HG02973 (cell line): ENCODE measurements around the gene PRKCA.

Experiments used
- ATAC-seq: cut with Tn5 transposase; IDR thresholded peaks from one replicate; pipeline ENCODE4 v1.9.1; 2021; ENCODE audit warnings: moderate library complexity; ENCODE audit not compliant: unreplicated experiment

Gene PRKCA

GRCh38 chr17:66809408-66809807 lies 507.0 kb downstream of the PRKCA start:
- no peak for ATAC-seq

GRCh38 chr17:66810951-66811682 lies 508.7 kb downstream of the PRKCA start:
- ATAC-seq, result no peak

GRCh38 chr17:66811683-66812054 lies 509.3 kb downstream of the PRKCA start:
- ATAC-seq, result no peak

GRCh38 chr17:66812571-66812970 lies 510.2 kb downstream of the PRKCA start:
- no peak for ATAC-seq

- no peak for ATAC-seq
These were observed 510.9 kb downstream of the PRKCA start for GRCh38 chr17:66813296-66813695.

- no peak for ATAC-seq
These were observed 511.6 kb downstream of the PRKCA start for GRCh38 chr17:66814026-66814425.

GRCh38 chr17:66814570-66814969 lies 512.2 kb downstream of the PRKCA start:
- no peak for ATAC-seq

GRCh38 chr17:66817750-66818149 lies 515.3 kb downstream of the PRKCA start:
- ATAC-seq, result no peak

- no peak for ATAC-seq
These were observed 517.1 kb downstream of the PRKCA start for GRCh38 chr17:66819466-66819865.

- no peak for ATAC-seq
These were observed 519.6 kb downstream of the PRKCA start for GRCh38 chr17:66822009-66822408.

GRCh38 chr17:66826856-66827255 lies 524.4 kb downstream of the PRKCA start:
- no peak for ATAC-seq

- ATAC-seq, result no peak
These were observed 527.0 kb downstream of the PRKCA start for GRCh38 chr17:66829386-66829864.

GRCh38 chr17:66829883-66830282 lies 527.5 kb downstream of the PRKCA start:
- no peak for ATAC-seq

- ATAC-seq, result no peak
These were observed 528.0 kb downstream of the PRKCA start for GRCh38 chr17:66830451-66830850.

GRCh38 chr17:66831383-66832210 lies 529.2 kb downstream of the PRKCA start:
- no peak for ATAC-seq

GRCh38 chr17:66833201-66833600 lies 530.8 kb downstream of the PRKCA start:
- no peak for ATAC-seq

GRCh38 chr17:66834426-66834918 lies 532.1 kb downstream of the PRKCA start:
- no peak for ATAC-seq

GRCh38 chr17:66834919-66835454 lies 532.6 kb downstream of the PRKCA start, which contains the start of gene CACNG5:
CACNG5 (plus strand) TSS chr17:66835117; CDS start chr17:66877333, 42,216 bp downstream.
- ATAC-seq, result no peak

- no peak for ATAC-seq
These were observed 533.1 kb downstream of the PRKCA start for GRCh38 chr17:66835476-66835875.

- ATAC-seq, result no peak
These were observed 533.9 kb downstream of the PRKCA start for GRCh38 chr17:66836063-66837005.
